GM12878 (cell line): ENCODE results near the gene LSM11. TPM values are rescaled to one million over a fixed set of nuclear protein-coding genes. Genes with fewer than 3 reads are reported as not detected.

ENCODE experiments used
- ATAC-seq: fragments of 200-7000 bp; cut with Tn5 transposase; 3 replicates; pipeline ENCODE4 v1.9.1; 2020; ENCODE audit warnings: mild to moderate bottlenecking, moderate library complexity
- BruUV-seq: library from RNA; stranded (reverse); fragments of 400-500 nt; replicated peaks from 2 replicates; lab custom pipeline; 2021; lab: Mats Ljungman, UMichigan
- CTCF ChIA-PET: fragments of 300-600 bp; sonication (Branson Sonifier 250); formaldehyde crosslinking; extraction: SDS; loops from one replicate; lab custom pipeline; 2021; ENCODE audit warnings: inconsistent platforms; lab: Yijun Ruan, JAX
- POLR2A ChIA-PET: fragments of 350-600 bp; formaldehyde crosslinking; extraction: SDS; loops from one replicate; lab custom pipeline; 2021; ENCODE audit warnings: inconsistent platforms; lab: Charles Lee
- RAD21 ChIA-PET: fragments of 300-600 bp; sonication (Branson Sonifier 250); formaldehyde crosslinking; loops from one replicate; lab custom pipeline; 2023; ENCODE audit warnings: antibody characterized with exemption; ENCODE audit not compliant: unreplicated experiment; lab: Charles Lee
- SMC1A ChIA-PET: fragments of 300-600 bp; sonication (Branson Sonifier 250); formaldehyde crosslinking; loops from one replicate; lab custom pipeline; 2023; ENCODE audit not compliant: unreplicated experiment, uncharacterized antibody; lab: Charles Lee
- DNase-seq: peaks from one replicate; pipeline ENCODE4 v3.0.0-alpha.2; 2011; ENCODE audit warnings: low read depth, low spot score
- FAIRE-seq: peaks from 3 replicates; lab custom pipeline; 2011; peaks lifted over from hg19 to GRCh38; lab: Jason Lieb, UNC
- H2AFZ ChIP-seq: 2 replicates; pipeline ENCODE4 v1.6.0; 2011; ENCODE audit warnings: low read depth, low read length, control low read depth; ENCODE audit not compliant: control insufficient read depth
- H3K27ac ChIP-seq: 2 replicates; pipeline ENCODE4 v1.5.1; 2011; ENCODE audit warnings: control low read depth; ENCODE audit not compliant: control insufficient read depth, insufficient read depth
- H3K27me3 ChIP-seq, 2 experiments: replicated peaks in 1 of 2; 2 replicates each; pipeline versions ENCODE4 v1.6.0 to v1.6.1; 2011; ENCODE audit warnings: low read length in 1 of 2; ENCODE audit not compliant: control insufficient read depth in 2 of 2, insufficient read depth in 2 of 2
- H3K36me3 ChIP-seq, 2 experiments: 2 replicates each; pipeline ENCODE4 v1.5.1; 2011; ENCODE audit warnings: low read length in 1 of 2; ENCODE audit not compliant: control insufficient read depth in 2 of 2, insufficient read depth in 2 of 2
- H3K4me1 ChIP-seq: 2 replicates; pipeline ENCODE4 v1.6.1; 2011; ENCODE audit warnings: mild to moderate bottlenecking, low read length, moderate library complexity, mixed read lengths; ENCODE audit not compliant: control insufficient read depth, insufficient read depth
- H3K4me2 ChIP-seq: 2 replicates; pipeline ENCODE4 v1.6.0; 2011; ENCODE audit warnings: control low read depth; ENCODE audit not compliant: control insufficient read depth, insufficient read depth
- H3K4me3 ChIP-seq: fragments of 200-600 bp; sonication (generic); 2 replicates; pipeline ENCODE4 v1.5.1; 2016
- H3K79me2 ChIP-seq: 2 replicates; pipeline ENCODE4 v1.6.0; 2011; ENCODE audit warnings: low read length; ENCODE audit not compliant: control insufficient read depth, insufficient read depth
- H3K9ac ChIP-seq: 2 replicates; pipeline ENCODE4 v1.8.0; 2011; ENCODE audit warnings: low read length, control low read depth, mixed read lengths; ENCODE audit not compliant: control insufficient read depth, insufficient read depth
- H3K9me3 ChIP-seq: replicated peaks from 3 replicates; pipeline ENCODE4 v1.5.1; 2011; ENCODE audit warnings: mild to moderate bottlenecking, low read length; ENCODE audit not compliant: control insufficient read depth, insufficient read depth
- H4K20me1 ChIP-seq: 2 replicates; pipeline ENCODE4 v1.6.0; 2011; ENCODE audit not compliant: control insufficient read depth, insufficient read depth
- BHLHE40 ChIP-seq, 2 experiments: fragments of 450-650 bp in 1 of 2; IDR thresholded peaks; 2 replicates each; pipeline ENCODE4 v1.6.1; 2011 to 2017; ENCODE audit warnings: low read depth in 2 of 2, borderline replicate concordance in 1 of 2, improper control_type of control experiment in 1 of 2, low read length in 1 of 2, mild to moderate bottlenecking in 1 of 2
- CHD2 ChIP-seq: IDR thresholded peaks from 2 replicates; pipeline ENCODE4 v1.6.1; 2011; ENCODE audit warnings: low read depth, low read length, improper control_type of control experiment, borderline replicate concordance
- HDAC2 ChIP-seq: fragments of 200-600 bp; sonication (generic); IDR thresholded peaks from 2 replicates; pipeline ENCODE4 v1.6.1; 2017
- NR2F1 ChIP-seq: fragments of 450-650 bp; conservative IDR thresholded peaks from 2 replicates; pipeline ENCODE4 v1.6.1; 2017; ENCODE audit warnings: mild to moderate bottlenecking
- RELA ChIP-seq: fragments of 450-650 bp; IDR thresholded peaks from 2 replicates; pipeline ENCODE4 v1.8.0; 2014; ENCODE audit warnings: borderline replicate concordance; ENCODE audit not compliant: partially characterized antibody
- SIN3A ChIP-seq: IDR thresholded peaks from 2 replicates; pipeline ENCODE4 v1.6.1; 2012; ENCODE audit warnings: low read depth, low read length, improper control_type of control experiment
- SMAD5 ChIP-seq: IDR thresholded peaks from 2 replicates; pipeline ENCODE4 v1.6.1; 2016; ENCODE audit warnings: antibody characterized with exemption, low read depth
- SRF ChIP-seq, 2 experiments: IDR thresholded peaks; 2 replicates each; pipeline ENCODE4 v1.6.1; 2011; ENCODE audit warnings: low read depth in 2 of 2, low read length in 2 of 2, mild to moderate bottlenecking in 1 of 2, moderate library complexity in 1 of 2
- ZNF384 ChIP-seq: IDR thresholded peaks from 2 replicates; pipeline ENCODE4 v1.6.1; 2012; ENCODE audit warnings: low read depth, mild to moderate bottlenecking, low read length, improper control_type of control experiment, borderline replicate concordance
- ZNF687 ChIP-seq: fragments of 450-650 bp; IDR thresholded peaks from 2 replicates; pipeline ENCODE4 v1.6.1; 2017; ENCODE audit warnings: mild to moderate bottlenecking, moderate library complexity
- WGBS: methylation state at CpG from one replicate; pipeline ENCODE4 v1.1.6; 2016; ENCODE audit warnings: low lambda C conversion rate; ENCODE audit not compliant: insufficient replicate concordance, insufficient coverage; ENCODE audit errors: missing lambda C conversion rate; 5-methylcytosine and 5-hydroxymethylcytosine counted together
- in situ Hi-C: fragments of 300-500 bp; cut with MboI; formaldehyde crosslinking; loops from 9 replicates; pipeline ENCODE4 v1.14.3; 2018; ENCODE audit warnings: mixed read lengths
- intact Hi-C: fragments of 100-400 bp; cut with micrococcal nuclease; formaldehyde crosslinking; loops from one replicate; pipeline ENCODE4 v1.14.2; 2022; ENCODE audit not compliant: unreplicated experiment
- polyA plus RNA-seq, 11 experiments: library from polyadenylated mRNA; depleted of rRNA in 4 of 11; unstranded in 6 of 11; stranded (reverse) in 5 of 11; fragments of >200 nt; fragmentation: Nextera tagmentation in 4 of 11; fragmentation: Illumina TruSeq in 1 of 11; extraction: Ambion mirVana in 4 of 11; extraction: Trizol in 1 of 11; gene quantifications; 1 replicate in 1 of 11; 2 replicates in 10 of 11; pipeline versions ENCODE4 v1.2.1 to v1.2.3, GENCODE V29; 2011 to 2016; ENCODE audit warnings: inconsistent platforms in 2 of 11, missing spikeins in 2 of 11, low read depth in 1 of 11
- total RNA-seq, 4 experiments: library from RNA; depleted of rRNA in 3 of 4; stranded (reverse); fragments of >200 nt in 3 of 4; fragmentation: Illumina TruSeq in 1 of 4; extraction: Trizol in 1 of 4; gene quantifications; 2 replicates each; pipeline versions ENCODE4 v1.2.1 to v1.2.3, GENCODE V29; 2013 to 2021

The LSM11 gene
- total and polyA plus RNA-seq, 10 of the 15 experiments (the other 5 are each of a cell fraction or from before 2014, with no cell fraction given): 0.71 to 8.5 (median 4.2) TPM

- FAIRE-seq: no peak
- peak overlapping the region; percentile 92 for H3K27ac ChIP-seq
Measured at GRCh38 chr5:157730900-157731271, 12.6 kb upstream of the LSM11 start.

GRCh38 chr5:157731272-157732129 lies 12.0 kb upstream of the LSM11 start, which contains the start of gene THG1L:
Gene THG1L (plus strand): TSS chr5:157731420. CDS start chr5:157731441, 21 bp downstream.
- H4K20me1 ChIP-seq: no peaks in the 10 kb centered on the region
- ChIA-PET RAD21 (interaction anchor here (0.5 to 3.5 kb wide), 11 partner anchors 10 to 403 kb away, joined by 3 to 13 read pairs (median 4); partner anchors contain the start of gene LSM11), POLR2A (interaction anchor here (1.0 to 3.2 kb wide), 5 partner anchors 12 to 207 kb away, joined by 3 to 17 read pairs (median 3); partner anchors contain the start of gene LSM11), CTCF (interaction anchor here (0.7 to 6.0 kb wide), 14 partner anchors 10 to 403 kb away, joined by 3 to 66 read pairs (median 4); partner anchors contain the start of genes C5orf52, LSM11 and SOX30), SMC1A (interaction anchor here (0.6 to 4.0 kb wide), 11 partner anchors 10 to 299 kb away, joined by 3 to 23 read pairs (median 4); partner anchors contain the start of gene LSM11)
- H2AFZ ChIP-seq: peak within 1 kb of the TSS; percentile 98
- BruUV-seq: TSS peak; percentile 65
- peaks cover 6% of the 10 kb centered on the region for H3K79me2 ChIP-seq
- H3K9me3 ChIP-seq: no peaks in the 10 kb centered on the region
- peaks cover 21% of the 10 kb centered on the region for H3K4me1 ChIP-seq
- DNase-seq: peak; percentile 94
- H3K4me2 ChIP-seq: peak within 1 kb of the TSS; percentile 93
- H3K27me3 ChIP-seq: no peaks in the 10 kb centered on the region
- ATAC-seq: peak; percentile 92
- peak within 1 kb of the TSS; percentile 92 for H3K27ac ChIP-seq
- FAIRE-seq: peak; percentile 99
- in situ Hi-C loops: no loop called here
- H3K36me3 ChIP-seq: peaks cover 0 to 1% of the 10 kb centered on the region in 2 experiments; a peak in 2 of 4 replicates
- peak within 1 kb of the TSS; percentile 78 for H3K9ac ChIP-seq
- intact Hi-C loops: loop anchor here (5.0 kb wide), 2 partner anchors 159 to 229 kb away; no protein-coding TSS in a partner anchor
- peak within 1 kb of the TSS; percentile 85 for H3K4me3 ChIP-seq
- under 1% methylated on average over 47 of the region's 47 CpGs for WGBS
- peak in 1 of 2 experiments; percentile 35; a peak in 1 of 4 replicates for TF ChIP-seq BHLHE40 (IDR thresholded peaks at IDR 0.05; ENCODE audit: borderline replicate concordance in 1 of 2, low read depth in 2 of 2, low read length in 1 of 2)
- peak; percentile 94; the same call in 1 of the 2 replicates for TF ChIP-seq SMAD5
- peak; percentile 73 for TF ChIP-seq ZNF687
- peak; percentile 72 for TF ChIP-seq RELA
- TF ChIP-seq SRF (IDR thresholded peaks at IDR 0.05; ENCODE audit: low read depth in 2 of 2, low read length in 2 of 2): 0 out of 4 replicates have a peak, but pooled peaks of 1 of the 2 experiments have one; percentile 24
- TF ChIP-seq NR2F1: peak; percentile 52; the same call in 1 of the 2 replicates
- peak; percentile 95; the same call in 1 of the 2 replicates for TF ChIP-seq SIN3A

More at GRCh38 chr5:157730900-157731271, 12.6 kb upstream of the LSM11 start:
- Histone ChIP-seq H3K4me3 (peak overlapping the region; percentile 85), H3K4me2 (peak overlapping the region; percentile 93), H3K9ac (peak overlapping the region; percentile 78), H3K27me3 (no peaks in the 10 kb centered on the region), H4K20me1 (no peaks in the 10 kb centered on the region), H3K4me1 (peaks cover 21% of the 10 kb centered on the region), H3K79me2 (peaks cover 6% of the 10 kb centered on the region), H3K36me3 (peaks cover 0 to 1% of the 10 kb centered on the region in 2 experiments; a peak in 2 of 4 replicates), H2AFZ (peak overlapping the region; percentile 98; the same call in 1 of the 2 replicates), H3K9me3 (no peaks in the 10 kb centered on the region)
- ATAC-seq: no peak
- POLR2A ChIA-PET: interaction anchor here (0.6 to 3.2 kb wide), 7 partner anchors 13 to 1557 kb away, joined by 3 to 17 read pairs (median 3); partner anchors contain the start of gene LSM11
- SMC1A ChIA-PET: interaction anchor here (0.6 to 4.0 kb wide), 14 partner anchors 8 to 1726 kb away, joined by 3 to 23 read pairs (median 4); partner anchors contain the start of genes C5orf52 and LSM11
- in situ Hi-C loops: no loop called here
- RAD21 ChIA-PET: interaction anchor here (0.5 to 3.5 kb wide), 13 partner anchors 9 to 442 kb away, joined by 3 to 13 read pairs (median 4); partner anchors contain the start of gene LSM11
- 18% methylated on average over 5 of the region's 5 CpGs for WGBS
- CTCF ChIA-PET: interaction anchor here (0.7 to 6.0 kb wide), 15 partner anchors 7 to 403 kb away, joined by 3 to 66 read pairs (median 4); partner anchors contain the start of genes C5orf52, LSM11 and SOX30
- BruUV-seq: TSS peak; percentile 85
- intact Hi-C loops: loop anchor here (5.0 kb wide), 2 partner anchors 159 to 229 kb away; no protein-coding TSS in a partner anchor
- no peak for DNase-seq
- TF ChIP-seq HDAC2 (no peak), ZNF384 (peak; percentile 41; the same call in 1 of the 2 replicates), CHD2 (0 out of 2 replicates have a peak, but pooled peaks have one; percentile 2)
